ENCODE measurements around the gene LMAN1. TPM values are rescaled to one million over a fixed set of nuclear protein-coding genes. Genes with fewer than 3 reads are reported as not detected.

Gene LMAN1
- total and polyA plus RNA-seq, 2 of the 4 experiments (the other 2 are of a cell fraction) = 83.1 to 213 TPM

GRCh38 chr18:59382383-59382782 lies 23.3 kb upstream of the LMAN1 start:
- POLR2A ChIA-PET (ENCODE audit: unreplicated experiment) = no interaction called here
- H4K5ac ChIP-seq (ENCODE audit: low read depth, low read length) = no peak overlapping the region
- ATAC-seq (ENCODE audit: low read depth) (no peak), DNase-seq (no peak)
- H2BK15ac ChIP-seq (ENCODE audit: low read depth, low read length) = no peak overlapping the region
- no peak overlapping the region for H4K8ac ChIP-seq (ENCODE audit: low read depth in 2 of 2, low read length in 2 of 2)
- no peak overlapping the region for H2BK120ac ChIP-seq (ENCODE audit: low read depth, low read length)
- in situ Hi-C loops (cut with MboI; ENCODE audit: low sequenced_read_pairs) (no loop called here), intact Hi-C loops (cut with micrococcal nuclease) (loop anchor here (5.0 kb wide), 1 partner anchor 65 kb away; the partner anchor contains the start of gene CPLX4), dilution Hi-C loops (cut with HindIII; ENCODE audit: low sequenced_read_pairs, unreplicated experiment) (no loop called here)
- no peak overlapping the region for H3K23ac ChIP-seq (ENCODE audit: low read depth, low read length)
- H3K9me1 ChIP-seq (ENCODE audit: insufficient read depth, low read length) = no peaks in the 10 kb centered on the region
- H3K79me1 ChIP-seq (ENCODE audit: low read depth in 1 of 2, low read length in 2 of 2) = no peaks in the 10 kb centered on the region
- H3K4me2 ChIP-seq (ENCODE audit: low read depth, low read length) = no peak overlapping the region
- H3K9me3 ChIP-seq (ENCODE audit: control insufficient read depth, insufficient read depth, low read length) = no peaks in the 10 kb centered on the region; the same call in 1 of the 2 replicates
- no peak overlapping the region for H3K4me3 ChIP-seq (ENCODE audit: insufficient read depth, low read depth, low read length)
- H2BK20ac ChIP-seq (ENCODE audit: low read depth, low read length) = no peak overlapping the region
- no peak overlapping the region for H2AK5ac ChIP-seq (ENCODE audit: low read depth, low read length)
- TF ChIP-seq POLR2A (IDR thresholded peaks at IDR 0.05; ENCODE audit: low read depth, low read length) (no peak), NFE2L2 (IDR thresholded peaks at IDR 0.05; ENCODE audit: low read depth, low read length) (no peak), MAFK (IDR thresholded peaks at IDR 0.05; ENCODE audit: low read depth, low read length) (no peak), RFX5 (IDR thresholded peaks at IDR 0.05; ENCODE audit: low read depth, low read length) (no peak), SMC3 (IDR thresholded peaks at IDR 0.05; ENCODE audit: low read depth, low read length) (no peak), USF2 (IDR thresholded peaks at IDR 0.05; ENCODE audit: low read depth, low read length) (no peak), RCOR1 (IDR thresholded peaks at IDR 0.05; ENCODE audit: insufficient replicate concordance, low read length) (no peak), ELK1 (IDR thresholded peaks at IDR 0.05; ENCODE audit: borderline replicate concordance, low read depth, low read length) (no peak), CEBPB (IDR thresholded peaks at IDR 0.05; ENCODE audit: low read depth, low read length) (no peak), FOS (IDR thresholded peaks at IDR 0.05; ENCODE audit: low read depth, low read length) (no peak), RAD21 (IDR thresholded peaks at IDR 0.05; ENCODE audit: low read length) (no peak), MAZ (IDR thresholded peaks at IDR 0.05; ENCODE audit: borderline replicate concordance, low read depth, low read length) (no peak), MXI1 (IDR thresholded peaks at IDR 0.05; ENCODE audit: borderline replicate concordance, low read depth, low read length) (no peak), BHLHE40 (IDR thresholded peaks at IDR 0.05; ENCODE audit: low read depth, low read length) (no peak)
- no peak overlapping the region for H3K56ac ChIP-seq (ENCODE audit: extremely low read depth, insufficient read depth, low read length)
- no peak overlapping the region for H3K27ac ChIP-seq (ENCODE audit: insufficient read depth, low read length)
- no peak overlapping the region for H3K4ac ChIP-seq (ENCODE audit: low read depth, low read length)
- no peak overlapping the region for H4K91ac ChIP-seq (ENCODE audit: insufficient read depth, low read depth, low read length)
- CTCF ChIA-PET = no interaction called here
- peaks cover 15% of the 10 kb centered on the region for H3K27me3 ChIP-seq (ENCODE audit: control insufficient read depth, insufficient read depth, low read length)
- H2AK9ac ChIP-seq (replicated peaks; ENCODE audit: low read depth, low read length, poor library complexity) = no peak overlapping the region
- BruUV-seq (replicated peaks) = no TSS peak
- no peaks in the 10 kb centered on the region for H4K20me1 ChIP-seq (ENCODE audit: insufficient read depth, low read length)
- no peak overlapping the region for H3K18ac ChIP-seq (ENCODE audit: low read depth, low read length)
- H2BK5ac ChIP-seq (ENCODE audit: low read depth, low read length, poor library complexity, severe bottlenecking) = no peak overlapping the region
- H3K14ac ChIP-seq (replicated peaks; ENCODE audit: low read depth, low read length) = no peak overlapping the region
- no peak overlapping the region for H3K9ac ChIP-seq (ENCODE audit: low read depth, low read length)
- H3K4me1 ChIP-seq (ENCODE audit: control insufficient read depth, insufficient read depth, low read length) = no peaks in the 10 kb centered on the region
- H2AFZ ChIP-seq (replicated peaks; ENCODE audit: low read length, poor library complexity) = no peak overlapping the region
- no peaks in the 10 kb centered on the region for H3K36me3 ChIP-seq (ENCODE audit: control insufficient read depth, insufficient read depth, low read length)
- 34% methylated on average over 4 of the region's 7 CpGs; no CpG with 5 or more reads in 1 of the 2 experiments for WGBS, 2 experiments (ENCODE audit: extremely low coverage in 2 of 2, insufficient read length in 1 of 2)
